CD14-positive monocyte (primary cell): ENCODE measurements around the gene LRP1. TPM values are rescaled to one million over a fixed set of nuclear protein-coding genes. Genes with fewer than 3 reads are reported as not detected.
A peak's percentile ranks its signal among the peaks of the same experiment; 100 is the strongest.

Experiments used
- DNase-seq, 3 donors: peaks; one replicate each; pipeline ENCODE4 v3.0.0-alpha.2; 2011 to 2022
- H2AFZ ChIP-seq: 2 replicates; pipeline ENCODE4 v1.6.0; 2012; ENCODE audit warnings: mild to moderate bottlenecking, low read depth, low read length, inconsistent platforms; ENCODE audit not compliant: insufficient read depth, poor library complexity, severe bottlenecking
- H3K27ac ChIP-seq, 2 donors: 1 replicate in 1 of 2; 2 replicates in 1 of 2; pipeline ENCODE4 v1.5.1; 2012 to 2013; ENCODE audit warnings: low read length in 2 of 2, control low read depth in 1 of 2, inconsistent platforms in 1 of 2, low read depth in 1 of 2, mild to moderate bottlenecking in 1 of 2
- H3K27me3 ChIP-seq, 2 donors: one replicate each; pipeline versions ENCODE4 v1.6.0 to v1.6.1; 2011 to 2013; ENCODE audit warnings: low read length in 2 of 2; ENCODE audit not compliant: control insufficient read depth in 2 of 2, insufficient read depth in 2 of 2
- H3K36me3 ChIP-seq, 2 donors: replicated peaks in 1 of 2; 1 replicate in 1 of 2; 2 replicates in 1 of 2; pipeline versions ENCODE4 v1.5.1 to v1.6.1; 2012 to 2013; ENCODE audit warnings: low read length in 2 of 2, control low read depth in 1 of 2, inconsistent platforms in 1 of 2, mild to moderate bottlenecking in 1 of 2; ENCODE audit not compliant: insufficient read depth in 2 of 2, control insufficient read depth in 1 of 2
- H3K4me1 ChIP-seq, 2 donors: 1 replicate in 1 of 2; 2 replicates in 1 of 2; pipeline versions ENCODE4 v1.5.1 to v1.6.1; 2012 to 2013; ENCODE audit warnings: low read length in 2 of 2, control low read depth in 1 of 2, inconsistent platforms in 1 of 2, mild to moderate bottlenecking in 1 of 2, moderate library complexity in 1 of 2; ENCODE audit not compliant: insufficient read depth in 2 of 2, control insufficient read depth in 1 of 2
- H3K4me2 ChIP-seq: replicated peaks from 2 replicates; pipeline ENCODE3; 2012; ENCODE audit warnings: low read length, moderate library complexity, mild to moderate bottlenecking; ENCODE audit not compliant: poor library complexity, severe bottlenecking; ENCODE audit errors: extremely low read depth
- H3K4me3 ChIP-seq, 3 experiments: fragments of 200-600 bp in 1 of 3; sonication (generic) in 1 of 3; replicated peaks in 1 of 3; 1 replicate in 2 of 3; 2 replicates in 1 of 3; pipeline ENCODE4 v1.5.1; 2011 to 2013; ENCODE audit warnings: low read length in 3 of 3, mild to moderate bottlenecking in 3 of 3, control low read depth in 2 of 3, low read depth in 2 of 3, inconsistent platforms in 1 of 3, moderate library complexity in 1 of 3
- H3K79me2 ChIP-seq: 2 replicates; pipeline ENCODE4 v1.6.0; 2012; ENCODE audit warnings: mild to moderate bottlenecking, control low read depth, inconsistent platforms, low read length, moderate library complexity; ENCODE audit not compliant: insufficient read depth
- H3K9ac ChIP-seq: 2 replicates; pipeline ENCODE4 v1.6.0; 2017; ENCODE audit warnings: low read length, mild to moderate bottlenecking; ENCODE audit not compliant: insufficient read depth, poor library complexity, severe bottlenecking
- H3K9me3 ChIP-seq, 2 donors: replicated peaks in 1 of 2; 1 replicate in 1 of 2; 2 replicates in 1 of 2; pipeline versions ENCODE4 v1.5.1 to v1.6.1; 2012 to 2013; ENCODE audit warnings: low read length in 2 of 2, control low read depth in 1 of 2; ENCODE audit not compliant: control insufficient read depth in 1 of 2, insufficient read depth in 1 of 2
- H4K20me1 ChIP-seq: 2 replicates; pipeline ENCODE4 v1.6.0; 2012; ENCODE audit warnings: mild to moderate bottlenecking, low read length, control low read depth, moderate library complexity; ENCODE audit not compliant: insufficient read depth
- H3K27ac Mint-ChIP-seq, 7 donors: one replicate each; pipeline ENCODE4 v1.8.0; 2020; ENCODE audit warnings: mild to moderate bottlenecking in 7 of 7, mixed read lengths in 7 of 7, moderate library complexity in 6 of 7, inconsistent platforms in 2 of 7
- H3K27me3 Mint-ChIP-seq, 3 donors: one replicate each; pipeline ENCODE4 v1.8.0; 2021 to 2022; ENCODE audit warnings: low read depth in 3 of 3, mild to moderate bottlenecking in 3 of 3, mixed read lengths in 3 of 3, moderate library complexity in 3 of 3, inconsistent platforms in 1 of 3
- H3K36me3 Mint-ChIP-seq, 2 donors: one replicate each; pipeline ENCODE4 v1.8.0; 2020; ENCODE audit warnings: mixed read lengths in 2 of 2, inconsistent platforms in 1 of 2, mild to moderate bottlenecking in 1 of 2
- H3K4me1 Mint-ChIP-seq: one replicate; pipeline ENCODE4 v1.8.0; 2020; ENCODE audit warnings: mild to moderate bottlenecking, mixed read lengths
- H3K4me3 Mint-ChIP-seq, 2 donors: one replicate each; pipeline ENCODE4 v1.8.0; 2020; ENCODE audit warnings: mild to moderate bottlenecking in 2 of 2, mixed read lengths in 2 of 2, moderate library complexity in 1 of 2
- H3K9me3 Mint-ChIP-seq, 7 donors: one replicate each; pipeline ENCODE4 v1.8.0; 2020 to 2022; ENCODE audit warnings: mixed read lengths in 7 of 7, mild to moderate bottlenecking in 6 of 7, moderate library complexity in 6 of 7, inconsistent platforms in 2 of 7
- WGBS: methylation state at CpG from one replicate; pipeline ENCODE4 v1.1.5; 2013; ENCODE audit warnings: missing lambda C conversion rate; ENCODE audit not compliant: insufficient coverage; 5-methylcytosine and 5-hydroxymethylcytosine counted together
- intact Hi-C, 2 donors: fragments of 100-400 bp; cut with micrococcal nuclease; formaldehyde crosslinking; loops; one replicate each; pipeline versions ENCODE4 v1.15.0 to v1.15.1; 2023
- polyA plus RNA-seq, 3 donors: library from polyadenylated mRNA; depleted of rRNA in 1 of 3; unstranded in 2 of 3; stranded (reverse) in 1 of 3; fragments of 300-500 nt in 2 of 3; fragments of >200 nt in 1 of 3; fragmentation: Illumina TruSeq in 2 of 3; gene quantifications; 1 replicate in 2 of 3; 2 replicates in 1 of 3; pipeline ENCODE4 v1.2.3, GENCODE V29; 2012 to 2021
- TF ChIP-seq, protein P1 (sequence below): fragments of 200-600 bp; IDR thresholded peaks from one replicate; pipeline ENCODE4 v1.8.0; 2022; ENCODE audit warnings: antibody characterized with exemption, mild to moderate bottlenecking

Gene LRP1
- polyA plus RNA-seq, 3 donors: 5.5 to 246 (median 10.5) TPM

DNA sequence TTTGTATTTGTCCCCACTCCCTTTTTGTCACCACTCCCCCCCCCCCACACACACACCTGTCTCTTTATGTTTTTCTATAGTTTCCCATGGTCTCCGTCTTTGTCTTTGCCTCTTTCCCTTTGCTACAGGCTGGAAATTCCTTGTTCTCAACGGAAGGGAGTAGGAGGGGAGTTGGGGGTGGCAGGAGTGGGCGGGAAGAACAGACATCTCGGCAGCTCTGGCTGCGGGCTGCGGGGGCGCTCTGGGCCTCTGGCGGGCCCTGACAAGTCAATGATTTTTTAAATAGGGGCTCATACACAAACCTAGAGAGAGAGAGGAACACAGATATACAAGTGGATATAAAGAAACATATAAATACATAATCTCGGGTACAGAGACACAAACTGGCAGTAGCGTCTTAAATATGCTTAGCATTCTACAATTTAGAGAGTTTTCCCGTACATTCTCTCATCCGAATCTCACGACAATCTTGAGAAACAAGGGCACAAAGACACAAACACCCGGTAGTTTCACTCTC is 41.7 kb upstream of the LRP1 start:
- H3K4me1 ChIP-seq: peaks cover 43 to 51% of the 10 kb centered on the region in 2 donors
- TF ChIP-seq, protein P1, sequence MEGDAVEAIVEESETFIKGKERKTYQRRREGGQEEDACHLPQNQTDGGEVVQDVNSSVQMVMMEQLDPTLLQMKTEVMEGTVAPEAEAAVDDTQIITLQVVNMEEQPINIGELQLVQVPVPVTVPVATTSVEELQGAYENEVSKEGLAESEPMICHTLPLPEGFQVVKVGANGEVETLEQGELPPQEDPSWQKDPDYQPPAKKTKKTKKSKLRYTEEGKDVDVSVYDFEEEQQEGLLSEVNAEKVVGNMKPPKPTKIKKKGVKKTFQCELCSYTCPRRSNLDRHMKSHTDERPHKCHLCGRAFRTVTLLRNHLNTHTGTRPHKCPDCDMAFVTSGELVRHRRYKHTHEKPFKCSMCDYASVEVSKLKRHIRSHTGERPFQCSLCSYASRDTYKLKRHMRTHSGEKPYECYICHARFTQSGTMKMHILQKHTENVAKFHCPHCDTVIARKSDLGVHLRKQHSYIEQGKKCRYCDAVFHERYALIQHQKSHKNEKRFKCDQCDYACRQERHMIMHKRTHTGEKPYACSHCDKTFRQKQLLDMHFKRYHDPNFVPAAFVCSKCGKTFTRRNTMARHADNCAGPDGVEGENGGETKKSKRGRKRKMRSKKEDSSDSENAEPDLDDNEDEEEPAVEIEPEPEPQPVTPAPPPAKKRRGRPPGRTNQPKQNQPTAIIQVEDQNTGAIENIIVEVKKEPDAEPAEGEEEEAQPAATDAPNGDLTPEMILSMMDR: no peak
- intact Hi-C loops: no loop called here
- peak overlapping the region; percentile 90 to 96 for H3K4me3 Mint-ChIP-seq
- peak in 1 of 3 donors; percentile 33 for DNase-seq
- H3K9me3 ChIP-seq: no peaks in the 10 kb centered on the region
- 0% methylated on average over 10 of the region's 14 CpGs for WGBS
- H3K27me3 Mint-ChIP-seq: peaks cover 0 to 12% (median 7%) of the 10 kb centered on the region in 3 donors
- peak overlapping the region; percentile 71 to 90 (median 86) for H3K4me3 ChIP-seq
- peaks cover 42% of the 10 kb centered on the region for H3K4me1 Mint-ChIP-seq
- peaks cover 0 to under 1% of the 10 kb centered on the region in 2 donors for H3K36me3 ChIP-seq
- H4K20me1 ChIP-seq: peaks cover 12% of the 10 kb centered on the region
- H3K9me3 Mint-ChIP-seq: peaks cover 0 to 2% (median 0%) of the 10 kb centered on the region in 7 donors
- H3K4me2 ChIP-seq: peak overlapping the region; percentile 82
- peak overlapping the region; percentile 51 to 67 for H3K27ac ChIP-seq
- no peaks in the 10 kb centered on the region for H3K27me3 ChIP-seq
- H3K9ac ChIP-seq: peak overlapping the region; percentile 77
- peak overlapping the region; percentile 76 for H2AFZ ChIP-seq
- H3K79me2 ChIP-seq: no peaks in the 10 kb centered on the region
- H3K36me3 Mint-ChIP-seq: peaks cover 5 to 7% of the 10 kb centered on the region in 2 donors
- H3K27ac Mint-ChIP-seq: peak overlapping the region; percentile 51 to 97 (median 85)

DNA sequence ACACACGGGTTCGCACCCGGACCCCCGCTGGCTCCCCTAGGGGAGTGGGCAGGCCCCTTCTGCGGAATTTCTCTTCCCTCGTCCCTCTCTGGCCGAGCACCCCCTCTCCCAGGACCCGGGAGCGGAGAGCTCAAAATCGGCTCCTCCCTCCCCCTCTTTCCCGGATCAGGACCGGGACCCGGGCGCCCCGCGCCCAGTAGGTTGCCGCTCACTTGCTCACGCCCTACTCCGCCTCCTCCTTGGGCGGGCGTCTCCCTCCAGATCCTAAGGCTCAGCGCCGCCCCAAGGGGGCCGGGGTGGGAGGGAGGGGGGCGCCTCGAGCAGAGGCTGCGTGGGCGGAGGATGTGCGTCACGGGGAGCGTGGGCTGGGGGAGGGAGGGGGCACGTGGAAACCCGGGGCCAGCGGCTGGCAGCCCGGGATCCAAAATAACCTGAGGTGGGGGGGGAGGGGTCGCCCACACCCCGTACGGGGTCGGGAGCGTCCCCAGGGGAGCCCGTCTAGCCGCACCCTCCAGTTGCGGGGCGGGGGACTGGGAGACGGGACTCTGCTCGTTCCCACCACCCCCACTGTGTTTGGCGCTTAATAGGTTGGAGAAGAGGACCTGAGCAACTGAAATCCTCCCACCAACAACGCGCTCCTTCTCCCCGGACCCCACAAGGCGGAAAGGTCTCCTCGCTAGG is 41.1 kb upstream of the LRP1 start:
- Histone ChIP-seq H3K79me2 (no peaks in the 10 kb centered on the region), H2AFZ (peak overlapping the region; percentile 76), H3K27ac (peak overlapping the region; percentile 88 to 96), H3K4me1 (peaks cover 43 to 51% of the 10 kb centered on the region in 2 donors), H3K4me2 (peak overlapping the region; percentile 82), H3K4me3 (peak overlapping the region; percentile 71 to 90 (median 86)), H3K9ac (peak overlapping the region; percentile 77), H3K27me3 (no peaks in the 10 kb centered on the region), H3K36me3 (peaks cover 1 to 6% of the 10 kb centered on the region in 2 donors), H4K20me1 (peaks cover 18% of the 10 kb centered on the region), H3K9me3 (no peaks in the 10 kb centered on the region)
- peak; percentile 59 to 81 (median 80) for DNase-seq
- Mint-ChIP-seq H3K4me3 (peak overlapping the region; percentile 90 to 96), H3K27ac (peak overlapping the region; percentile 94 to 98 (median 97)), H3K27me3 (peaks cover 0 to 12% (median 10%) of the 10 kb centered on the region in 3 donors), H3K36me3 (peaks cover 11 to 13% of the 10 kb centered on the region in 2 donors), H3K4me1 (peaks cover 42% of the 10 kb centered on the region), H3K9me3 (peaks cover 0 to 2% (median 0%) of the 10 kb centered on the region in 7 donors)
- TF ChIP-seq, protein P1: no peak
- intact Hi-C loops: no loop called here
- WGBS: 0% methylated on average over 9 of the region's 52 CpGs
